ENCODE results near the gene CELF2.

- no peak for TF ChIP-seq EZH2 (IDR thresholded peaks at IDR 0.05; ENCODE audit: borderline replicate concordance, insufficient read depth, low read length, poor library complexity, severe bottlenecking)
- TF ChIP-seq CTCF (IDR thresholded peaks at IDR 0.05; ENCODE audit: poor library complexity, severe bottlenecking): no peak
- no peak for TF ChIP-seq TAF1 (IDR thresholded peaks at IDR 0.05; ENCODE audit: low read depth)
- no peak for TF ChIP-seq POLR2AphosphoS5 (IDR thresholded peaks at IDR 0.05)
- no peak for TF ChIP-seq REST (IDR thresholded peaks at IDR 0.05; ENCODE audit: borderline replicate concordance)
- TF ChIP-seq EP300 (conservative IDR thresholded peaks at IDR 0.05; ENCODE audit: poor library complexity, severe bottlenecking): no peak
These were observed 5.7 kb upstream of the CELF2 start for GRCh38 chr10:11011984-11012383.
